GM10266 (cell line): Measurements from ENCODE around the gene ZNF438.

Experiments used
- DNase-seq: peaks from one replicate; pipeline ENCODE4 v3.0.0; 2012; ENCODE audit errors: extremely low spot score
- CTCF ChIP-seq: IDR thresholded peaks from 2 replicates; pipeline ENCODE4 v1.5.1; 2012; ENCODE audit warnings: mild to moderate bottlenecking, low read depth; ENCODE audit not compliant: control insufficient read depth, insufficient read depth; ENCODE audit errors: missing control alignments

The ZNF438 gene

GRCh38 chr10:30878920-30879319 is 152.7 kb downstream of the ZNF438 start:
- no peak for DNase-seq
- TF ChIP-seq CTCF: no peak

GRCh38 chr10:30877111-30877510 is 154.6 kb downstream of the ZNF438 start:
- TF ChIP-seq CTCF: no peak

GRCh38 chr10:30873411-30873810 is 158.3 kb downstream of the ZNF438 start:
- no peak for DNase-seq
- TF ChIP-seq CTCF: no peak

More at GRCh38 chr10:30877111-30877510, 154.6 kb downstream of the ZNF438 start:
- no peak for DNase-seq

- TF ChIP-seq CTCF: no peak
- no peak for DNase-seq
These were observed 160.8 kb downstream of the ZNF438 start for GRCh38 chr10:30870896-30871295.

- no peak for TF ChIP-seq CTCF
- DNase-seq: no peak
These were observed 162.1 kb downstream of the ZNF438 start for GRCh38 chr10:30869566-30869965.

- DNase-seq: no peak
- TF ChIP-seq CTCF: no peak
These were observed 163.1 kb downstream of the ZNF438 start for GRCh38 chr10:30868611-30869010.

GRCh38 chr10:30866896-30867295 is 164.8 kb downstream of the ZNF438 start:
- no peak for TF ChIP-seq CTCF
- DNase-seq: no peak
